Measurements from ENCODE around the gene CLIC4. TPM values are rescaled to one million over a fixed set of nuclear protein-coding genes. Genes with fewer than 3 reads are reported as not detected.

The CLIC4 gene
- total RNA-seq, 1 experiment from 2014 or later, result 262 TPM

GRCh38 chr1:24699628-24700027, 45.6 kb upstream of the CLIC4 start (continued):
- TF ChIP-seq ARID4B (CRISPR knock-in tag; IDR thresholded peaks at IDR 0.05; ENCODE audit: borderline replicate concordance) (no peak), RELA (CRISPR knock-in tag; IDR thresholded peaks at IDR 0.05; ENCODE audit: borderline replicate concordance) (no peak), SP1 (CRISPR knock-in tag; conservative IDR thresholded peaks at IDR 0.05) (no peak)

DNA sequence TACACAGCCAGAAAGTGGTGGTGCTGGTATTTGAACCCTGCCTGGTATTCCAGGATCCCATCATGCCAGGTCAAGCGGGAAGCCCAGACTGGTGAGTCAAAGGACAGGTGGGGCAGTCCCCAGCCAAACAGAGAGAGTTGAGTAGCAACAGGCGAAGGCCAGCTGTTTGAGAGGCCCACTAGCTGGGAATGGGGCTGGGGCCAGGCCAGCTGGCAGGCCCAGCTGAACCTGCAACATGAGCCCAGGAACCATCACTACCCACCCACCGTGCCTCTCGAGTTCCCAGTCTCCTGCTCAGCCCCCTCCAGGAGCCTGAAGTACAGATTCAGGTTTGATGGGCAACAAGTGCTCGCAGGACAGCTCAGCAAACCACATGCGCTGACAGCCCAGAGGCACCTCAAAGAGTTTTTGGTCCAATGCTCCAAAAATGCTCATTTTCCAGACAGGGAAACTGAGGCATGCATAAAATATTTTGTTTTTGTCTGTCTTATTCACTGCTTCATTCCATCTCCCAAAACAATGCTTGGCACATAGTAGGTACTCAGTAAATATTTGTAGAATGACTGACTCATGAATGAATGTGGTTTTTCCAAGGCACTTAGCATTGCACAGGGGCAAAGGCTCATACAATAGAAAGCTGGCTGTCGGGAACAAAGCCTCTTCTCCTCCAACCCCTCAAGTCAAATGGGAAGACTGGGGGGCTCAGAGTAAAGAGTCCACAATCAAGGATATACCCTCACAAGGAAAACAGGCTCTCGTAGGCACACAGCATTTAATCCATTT, 42.5 kb upstream of the CLIC4 start:
- DNase-seq (ENCODE audit: low spot score) (no peak), ATAC-seq (no peak)
- H3K36me3 Mint-ChIP-seq, result no peaks in the 10 kb centered on the region
- H3K27ac Mint-ChIP-seq, result 0 out of 2 replicates have a peak overlapping the region, but pooled peaks have one; percentile 16
- H3K4me1 Mint-ChIP-seq, result peaks cover 37% of the 10 kb centered on the region
- peaks cover 2% of the 10 kb centered on the region; the same call in 1 of the 2 replicates for H3K27me3 Mint-ChIP-seq (ENCODE audit: low read depth)
- POLR2A ChIA-PET, result no interaction called here
- no peak overlapping the region for H3K4me3 Mint-ChIP-seq
- TF ChIP-seq FOXJ3 (CRISPR knock-in tag; IDR thresholded peaks at IDR 0.05; ENCODE audit: borderline replicate concordance) (no peak), ZNF121 (CRISPR knock-in tag; IDR thresholded peaks at IDR 0.05) (no peak), IRF2 (CRISPR knock-in tag; IDR thresholded peaks at IDR 0.05; ENCODE audit: borderline replicate concordance, low read depth) (no peak), SMAD3 (CRISPR knock-in tag; IDR thresholded peaks at IDR 0.05; ENCODE audit: borderline replicate concordance) (no peak), ERG (CRISPR knock-in tag; IDR thresholded peaks at IDR 0.05) (no peak), NFYB (CRISPR knock-in tag; conservative IDR thresholded peaks at IDR 0.05; ENCODE audit: low read depth) (no peak), ZNF416 (CRISPR knock-in tag; IDR thresholded peaks at IDR 0.05) (no peak)
- CTCF ChIA-PET, result interaction anchor here (1.1 kb wide), 1 partner anchor 128 kb away, joined by 3 read pairs; no protein-coding TSS in a partner anchor
- no peaks in the 10 kb centered on the region for H3K9me3 Mint-ChIP-seq

DNA sequence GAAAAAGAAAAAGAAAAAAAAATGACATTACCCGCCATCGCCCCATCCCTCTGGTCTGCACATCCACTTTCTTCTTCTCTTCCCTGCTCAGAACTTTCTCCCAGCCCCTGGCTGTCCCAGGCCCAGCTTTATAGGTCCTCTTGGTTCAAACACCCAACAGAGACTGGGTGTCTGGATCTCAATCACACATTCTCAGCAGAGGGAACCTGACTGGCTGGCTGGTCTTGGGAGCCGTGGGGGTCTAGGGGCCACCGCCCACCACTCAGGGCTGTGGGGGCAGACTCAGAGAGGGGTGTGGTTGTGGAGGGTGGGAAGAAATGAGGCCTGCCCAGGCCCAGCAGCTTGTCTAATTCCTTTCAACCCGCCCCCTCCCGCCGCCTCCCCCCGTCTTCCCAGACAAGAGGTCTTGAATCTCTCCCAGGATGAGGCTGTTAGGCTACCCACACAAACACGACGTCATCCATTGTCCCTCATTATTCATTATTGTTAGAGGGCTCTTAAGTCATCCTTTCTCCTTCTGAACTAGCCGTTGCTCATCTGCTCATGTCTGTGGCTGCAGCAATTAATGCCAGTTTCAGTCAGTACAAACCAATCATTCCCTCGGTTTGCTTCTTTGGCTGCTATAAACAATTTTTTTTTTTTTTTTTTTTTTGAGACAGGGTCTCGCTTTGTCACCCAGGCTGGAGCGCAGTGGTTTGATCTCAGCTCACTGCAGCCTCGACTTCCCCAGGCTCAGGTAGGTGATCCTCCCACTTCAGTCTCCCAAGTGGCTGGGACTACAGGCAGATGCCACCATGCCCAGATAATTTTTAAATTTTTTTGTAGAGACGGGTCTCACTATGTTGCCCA, 40.6 kb upstream of the CLIC4 start:
- ATAC-seq, result no peak
- no peaks in the 10 kb centered on the region for H3K36me3 Mint-ChIP-seq
- POLR2A ChIA-PET, result interaction anchor here (0.5 to 1.5 kb wide), 2 partner anchors 40 to 122 kb away, joined by 3 to 9 read pairs; partner anchors contain the start of gene CLIC4
- no peak overlapping the region for H3K4me3 Mint-ChIP-seq
- peaks cover 2% of the 10 kb centered on the region; the same call in 1 of the 2 replicates for H3K27me3 Mint-ChIP-seq (ENCODE audit: low read depth)
- TF ChIP-seq SMAD4 (CRISPR knock-in tag; IDR thresholded peaks at IDR 0.05), result no peak
- TF ChIP-seq, protein P1, sequence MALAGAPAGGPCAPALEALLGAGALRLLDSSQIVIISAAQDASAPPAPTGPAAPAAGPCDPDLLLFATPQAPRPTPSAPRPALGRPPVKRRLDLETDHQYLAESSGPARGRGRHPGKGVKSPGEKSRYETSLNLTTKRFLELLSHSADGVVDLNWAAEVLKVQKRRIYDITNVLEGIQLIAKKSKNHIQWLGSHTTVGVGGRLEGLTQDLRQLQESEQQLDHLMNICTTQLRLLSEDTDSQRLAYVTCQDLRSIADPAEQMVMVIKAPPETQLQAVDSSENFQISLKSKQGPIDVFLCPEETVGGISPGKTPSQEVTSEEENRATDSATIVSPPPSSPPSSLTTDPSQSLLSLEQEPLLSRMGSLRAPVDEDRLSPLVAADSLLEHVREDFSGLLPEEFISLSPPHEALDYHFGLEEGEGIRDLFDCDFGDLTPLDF (CRISPR knock-in tag; IDR thresholded peaks at IDR 0.05), result no peak
- no peak for TF ChIP-seq RORB (CRISPR knock-in tag; IDR thresholded peaks at IDR 0.05)
- TF ChIP-seq CBFB (CRISPR knock-in tag; IDR thresholded peaks at IDR 0.05; ENCODE audit: low read depth), result no peak
- TF ChIP-seq TCF7 (CRISPR knock-in tag; IDR thresholded peaks at IDR 0.05; ENCODE audit: low read depth), result no peak
- TF ChIP-seq GTF2I (CRISPR knock-in tag; conservative IDR thresholded peaks at IDR 0.05), result peak; percentile 79; the same call in 1 of the 2 replicates
- H3K27ac Mint-ChIP-seq, result peak overlapping the region; percentile 87; the same call in 1 of the 2 replicates
- peaks cover 33% of the 10 kb centered on the region for H3K4me1 Mint-ChIP-seq
- H3K9me3 Mint-ChIP-seq, result no peaks in the 10 kb centered on the region
- DNase-seq (ENCODE audit: low spot score), result peak; percentile 23
- CTCF ChIA-PET, result interaction anchor here (0.6 to 2.8 kb wide), 8 partner anchors 16 to 1765 kb away, joined by 3 to 15 read pairs (median 6); partner anchors contain the start of gene CLIC4
